Posterior vena cava (tissue), 2 donors: ENCODE data around the gene CACNA1F. TPM values are rescaled to one million over a fixed set of nuclear protein-coding genes. Genes with fewer than 3 reads are reported as not detected.

Experiments used
- DNase-seq: peaks from one replicate; pipeline ENCODE4 v3.0.0-alpha.2; 2020; ENCODE audit warnings: low spot score
- intact Hi-C, 2 donors: fragments of 100-400 bp; cut with DNase I; formaldehyde crosslinking; loops; one replicate each; pipeline versions ENCODE4 v1.14.1 to v1.14.2; 2022 to 2023
- total RNA-seq, 2 donors: library from RNA; stranded (reverse); fragmentation: NEBNext Ultra II Directional; extraction: Animal tissue kit (Norgen Biotek cat#: 25700); gene quantifications; one replicate each; pipeline ENCODE4 v1.2.1, GENCODE V29; 2021
- donor health status: DM: yes; HTN: yes; CAD: no.
- donor health status: DM: yes; HTN: yes; CAD: no.

Gene CACNA1F
- total RNA-seq, 2 donors from 2014 or later: 0.09 to 0.10 TPM

- intact Hi-C loops: no loop called here
- DNase-seq: no peak
Observed at GRCh38 chrX:49205443-49205842, 27.7 kb downstream of the CACNA1F start.

DNA sequence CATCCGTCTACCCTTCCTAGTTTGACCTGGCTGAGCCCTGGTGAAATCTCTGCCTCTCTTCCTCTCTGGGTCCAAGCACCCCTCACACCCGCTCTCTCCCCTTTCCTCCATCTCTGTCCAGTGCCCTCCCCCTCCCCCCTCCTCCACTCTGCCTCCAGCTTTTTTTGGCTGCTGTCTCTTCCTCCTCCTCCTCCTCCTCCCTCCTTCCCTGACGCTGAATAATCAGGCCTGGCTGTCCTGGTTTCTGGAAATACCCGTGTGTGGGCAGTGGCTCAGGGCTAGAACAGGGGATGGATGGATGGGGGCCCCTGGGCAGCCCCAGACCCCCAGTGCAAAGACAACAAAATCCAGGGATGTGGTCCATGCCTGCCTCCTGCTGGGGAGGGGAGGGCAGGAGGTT is 28.4 kb downstream of the CACNA1F start:
- intact Hi-C loops: no loop called here
- no peak for DNase-seq

- intact Hi-C loops: no loop called here
- no peak for DNase-seq
Observed at GRCh38 chrX:49204017-49204416, 29.1 kb downstream of the CACNA1F start.

- intact Hi-C loops: no loop called here
- DNase-seq: no peak
Observed at GRCh38 chrX:49203536-49203935, 29.6 kb downstream of the CACNA1F start.

DNA sequence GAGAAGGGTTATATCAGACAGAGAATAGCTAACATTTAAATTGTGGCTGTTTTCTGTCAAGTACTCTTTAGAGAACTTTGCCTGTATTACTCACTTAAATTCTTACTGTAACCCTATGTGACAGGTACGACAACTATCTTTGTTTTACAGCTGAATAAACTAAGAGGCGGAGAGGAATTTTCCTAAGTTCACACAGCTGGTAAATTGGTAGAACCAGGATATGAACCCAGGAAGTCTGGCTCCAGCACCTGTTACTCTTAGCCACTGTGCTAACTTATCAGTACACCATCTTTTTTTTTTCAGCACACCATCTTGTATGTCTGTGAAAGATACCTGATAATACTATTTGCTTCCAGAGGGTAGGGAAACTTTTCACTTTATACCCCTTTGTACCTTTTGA is 31.1 kb downstream of the CACNA1F start:
- DNase-seq: no peak
- intact Hi-C loops: no loop called here

DNA sequence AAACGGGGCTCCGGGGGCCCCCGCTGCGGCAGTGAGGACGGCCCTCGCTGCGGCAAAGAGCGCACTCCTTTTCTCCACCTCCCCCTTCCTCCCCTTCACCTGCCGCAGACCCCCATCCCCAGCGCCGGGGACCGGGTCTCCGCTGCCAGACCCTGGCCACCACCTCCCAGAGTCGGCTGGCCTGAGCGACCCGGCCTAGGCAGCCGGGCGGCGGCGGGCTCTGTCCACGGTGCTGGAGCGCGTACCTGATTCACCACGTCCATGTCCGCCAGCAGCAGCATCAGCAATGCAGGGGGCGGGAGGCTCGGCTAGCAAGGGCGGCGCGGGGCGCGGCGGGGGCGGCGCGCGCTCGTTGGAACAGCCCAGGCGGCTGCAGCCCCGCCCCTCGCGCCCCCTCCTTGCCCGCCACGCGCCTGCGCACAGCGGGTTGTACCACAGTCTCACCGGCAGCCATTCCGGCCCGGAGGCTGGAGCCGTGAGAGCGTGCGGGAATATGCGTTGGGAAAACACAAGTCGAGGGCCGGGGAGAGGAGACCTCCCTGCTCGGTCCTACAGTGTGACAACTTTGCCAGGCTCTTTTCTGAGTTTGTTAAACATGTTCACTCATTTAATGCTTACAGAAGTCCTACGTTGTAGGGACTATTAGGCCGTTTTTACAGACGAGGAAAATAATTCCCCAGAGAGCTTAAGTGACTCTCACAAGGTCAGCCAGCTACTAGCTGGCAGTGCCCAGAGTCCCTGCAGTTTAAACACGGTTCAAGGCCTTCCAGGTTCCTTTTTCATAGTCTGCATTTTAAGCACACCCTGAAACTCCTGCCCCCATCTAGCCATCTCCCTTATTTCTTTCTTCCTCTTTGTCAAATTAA is 33.0 kb downstream of the CACNA1F start, which contains the start of gene SYP:
SYP (minus strand) TSS at position 288 of the 866 bp plus-strand sequence; CDS start at position 281, 7 bp downstream.
- intact Hi-C loops: no loop called here
- peak; percentile 96 for DNase-seq

GRCh38 chrX:49199315-49199595 is 33.9 kb downstream of the CACNA1F start:
- no peak for DNase-seq
- intact Hi-C loops: no loop called here

DNA sequence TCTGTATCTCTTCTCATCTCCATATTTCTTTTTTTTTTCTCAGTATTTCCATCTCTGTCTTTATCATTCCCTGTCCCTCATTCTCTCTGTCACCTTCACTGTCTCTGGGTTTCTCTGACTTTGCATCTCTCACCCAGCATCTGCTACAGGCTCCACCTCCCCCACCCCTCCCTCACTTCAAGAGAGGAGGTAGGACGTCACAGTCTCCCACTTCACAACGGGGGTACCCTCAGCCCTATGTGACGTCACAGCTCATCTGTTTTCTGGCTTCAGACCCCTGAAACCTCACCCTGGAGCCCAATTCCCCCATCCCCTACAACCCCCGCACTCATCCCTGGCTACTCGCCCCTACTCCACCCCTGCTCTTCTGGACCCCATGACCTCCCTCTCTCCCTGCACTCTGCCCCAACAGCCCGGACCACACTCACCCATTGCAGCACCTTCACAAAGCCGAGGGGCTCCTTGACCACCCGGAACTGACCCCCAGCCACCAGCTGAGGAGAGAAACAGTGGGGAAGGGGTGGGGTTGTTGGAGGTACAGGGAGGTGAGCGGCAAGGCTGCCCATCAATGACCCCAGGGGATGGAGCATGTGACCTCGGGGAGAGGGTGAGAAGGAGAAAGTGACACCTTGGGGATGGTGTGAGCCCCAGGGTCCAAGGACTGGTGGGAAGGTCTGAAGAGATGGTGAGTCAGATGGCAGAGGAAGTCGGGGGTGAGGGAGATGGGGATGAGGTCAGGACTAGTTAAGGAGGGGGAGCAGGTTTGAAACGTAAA is 34.4 kb downstream of the CACNA1F start:
- intact Hi-C loops: no loop called here
- no peak for DNase-seq

- intact Hi-C loops: no loop called here
- no peak for DNase-seq
Observed at GRCh38 chrX:49197543-49198087, 35.5 kb downstream of the CACNA1F start.

DNA sequence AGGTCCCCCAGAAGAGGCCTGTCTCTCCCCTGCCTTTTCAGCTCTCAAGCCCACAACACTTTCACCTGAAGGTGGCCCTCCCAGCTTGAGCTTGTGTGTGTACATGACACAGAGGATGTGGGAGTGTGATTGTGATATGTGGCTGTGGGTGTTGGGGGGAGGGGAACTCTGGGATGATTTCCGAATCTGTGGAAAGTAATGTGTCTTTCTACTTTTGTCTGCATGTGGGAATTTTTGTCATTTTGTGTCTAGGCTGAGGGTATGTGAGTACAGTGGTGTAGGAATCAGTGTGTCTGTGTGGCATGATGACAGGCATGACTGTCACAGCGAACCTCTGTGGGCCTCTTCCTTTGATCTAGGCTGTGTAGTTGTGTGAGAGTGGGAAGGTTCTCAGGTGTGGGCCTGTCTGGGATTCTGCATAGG is 39.6 kb downstream of the CACNA1F start:
- DNase-seq: no peak
- intact Hi-C loops: no loop called here

- intact Hi-C loops: no loop called here
- no peak for DNase-seq
Observed at GRCh38 chrX:49192722-49193328, 40.3 kb downstream of the CACNA1F start.

DNA sequence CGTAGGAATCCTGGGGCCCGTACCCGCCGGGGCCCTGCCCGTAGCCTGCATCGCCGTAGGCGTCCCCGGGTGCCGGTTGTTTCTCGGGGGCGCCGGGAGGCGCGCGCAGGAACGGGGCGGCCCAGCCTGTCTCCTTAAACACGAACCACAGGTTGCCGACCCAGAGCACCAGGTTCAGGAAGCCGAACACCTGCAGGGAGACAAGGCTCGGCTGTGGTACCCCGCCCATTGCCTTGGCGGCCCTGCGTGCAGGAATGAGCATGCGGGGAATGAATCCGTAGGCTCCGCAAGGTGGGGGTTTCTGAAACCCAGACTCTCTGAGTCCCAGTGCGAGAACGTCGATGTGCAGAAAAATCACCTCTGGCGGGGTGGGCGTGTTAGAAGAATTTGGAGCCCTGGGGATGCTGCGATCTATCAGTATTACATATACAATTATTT is 41.5 kb downstream of the CACNA1F start:
- intact Hi-C loops: no loop called here
- DNase-seq: no peak

- intact Hi-C loops: no loop called here
Observed at GRCh38 chrX:49190821-49191573, 42.1 kb downstream of the CACNA1F start.

GRCh38 chrX:49189606-49190005 is 43.5 kb downstream of the CACNA1F start:
- intact Hi-C loops: no loop called here
- DNase-seq: no peak

More at GRCh38 chrX:49190821-49191573, 42.1 kb downstream of the CACNA1F start:
- peak; percentile 96 for DNase-seq

DNA sequence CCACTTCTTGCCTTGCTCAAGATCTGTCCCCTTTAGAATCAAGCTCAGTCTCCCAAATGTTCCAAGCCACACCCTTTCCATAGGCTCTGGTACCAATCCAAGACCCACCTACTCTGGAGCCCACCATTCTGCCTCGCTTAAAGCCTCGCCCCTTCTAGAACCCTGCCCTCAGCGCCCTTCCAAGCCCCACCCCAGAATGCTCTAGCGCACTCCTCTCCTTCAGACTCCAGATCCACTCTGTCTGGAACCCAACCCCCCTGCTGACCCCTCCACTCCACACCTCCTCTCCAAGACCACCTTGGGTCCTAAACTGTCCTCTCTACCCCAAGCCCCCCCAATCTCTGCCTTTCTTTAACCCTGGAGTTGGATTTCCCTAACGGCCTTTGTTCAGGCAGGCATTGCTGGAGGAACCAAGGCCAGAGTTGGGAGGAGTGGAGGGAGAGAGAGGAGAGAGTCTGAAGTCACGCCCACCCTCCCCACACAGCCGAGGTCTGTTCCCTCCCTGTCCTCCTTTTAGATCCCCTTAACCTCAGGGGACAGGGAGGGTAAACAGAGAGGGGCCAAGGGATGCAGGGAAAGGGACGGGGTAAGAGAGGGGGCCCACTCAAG is 44.6 kb downstream of the CACNA1F start:
- intact Hi-C loops: no loop called here
- DNase-seq: no peak

GRCh38 chrX:49187526-49187925 is 45.6 kb downstream of the CACNA1F start:
- intact Hi-C loops: no loop called here

DNA sequence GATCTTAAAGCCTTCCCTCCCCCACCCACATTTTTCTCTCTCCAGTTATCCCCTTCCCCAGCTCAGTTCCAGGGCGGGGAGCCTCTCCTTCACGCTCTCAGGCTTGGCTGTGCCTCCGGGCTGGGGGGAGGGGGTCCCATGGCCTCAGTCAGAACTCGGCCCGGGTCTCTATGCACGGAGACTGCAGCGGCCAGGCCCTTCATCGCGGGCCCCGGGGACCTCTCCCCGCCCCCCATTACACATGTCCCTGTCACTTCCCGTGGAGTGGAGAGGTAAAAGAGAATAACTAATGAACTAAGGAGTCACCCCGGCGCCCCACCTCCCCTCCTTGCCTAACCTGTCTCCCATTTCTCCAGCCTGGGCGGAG is 46.1 kb downstream of the CACNA1F start:
- intact Hi-C loops: no loop called here

More at GRCh38 chrX:49187526-49187925, 45.6 kb downstream of the CACNA1F start:
- no peak for DNase-seq

DNA sequence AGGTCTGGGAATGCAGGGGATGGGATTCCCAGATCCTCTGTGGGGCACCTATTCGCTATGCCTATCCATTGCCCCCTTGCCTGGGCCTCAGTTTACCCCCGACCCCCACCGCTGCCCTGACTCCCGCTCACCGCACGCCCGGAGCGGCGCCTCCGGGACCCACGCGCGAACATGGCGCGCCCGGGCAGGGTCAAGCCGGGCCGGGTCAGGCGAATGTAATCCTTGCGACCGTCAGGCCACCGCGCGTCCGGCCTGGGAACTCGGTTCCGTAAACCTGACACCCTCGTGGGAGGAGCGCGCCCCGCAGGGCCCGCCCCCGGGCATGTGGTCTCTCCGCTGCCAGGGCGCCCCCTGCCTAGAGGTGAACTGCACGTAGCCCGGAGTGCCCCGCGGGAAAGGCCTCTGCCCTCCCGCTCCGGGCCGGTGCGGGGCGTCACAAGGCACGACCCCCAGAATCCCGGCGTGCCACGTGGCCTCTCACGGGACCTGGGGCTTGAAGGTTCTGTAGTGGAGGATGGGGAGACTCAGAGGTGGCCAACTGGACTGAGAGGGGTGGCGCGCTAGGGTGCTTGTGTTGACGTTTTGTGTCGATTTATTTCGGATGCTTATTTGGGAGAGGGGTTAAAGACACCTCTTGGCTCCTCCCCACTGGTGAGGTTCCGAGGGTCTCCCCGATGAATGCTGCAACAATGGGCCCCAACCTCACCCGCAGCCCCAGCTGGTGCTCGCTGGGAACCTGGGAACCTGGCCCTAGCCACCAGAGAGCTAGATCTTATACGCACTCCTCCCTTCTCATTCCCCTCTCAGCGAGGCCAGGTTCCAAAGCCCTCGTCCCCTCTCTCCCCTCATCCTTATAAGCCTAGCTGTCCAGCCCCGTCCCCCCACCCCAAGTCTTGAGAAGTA is 46.8 kb downstream of the CACNA1F start, which contains the start of gene PRICKLE3:
PRICKLE3 (minus strand) TSS at position 249 of the 903 bp plus-strand sequence; CDS start at position 173, 76 bp downstream.
- intact Hi-C loops: no loop called here

More for the DNA sequence above, 46.1 kb downstream of the CACNA1F start:
- no peak for DNase-seq

More for the DNA sequence above, 46.8 kb downstream of the CACNA1F start, which contains the start of gene PRICKLE3:
- DNase-seq: peak; percentile 94
